GM23338 (cell line): ENCODE measurements around the gene NCOR2. TPM values are rescaled to one million over a fixed set of nuclear protein-coding genes. Genes with fewer than 3 reads are reported as not detected.

Experiments
- ATAC-seq: fragments of 200-7000 bp; cut with Tn5 transposase; 3 replicates; pipeline ENCODE4 v1.9.1; 2020
- DNase-seq: peaks from one replicate; pipeline ENCODE4 v3.0.0-alpha.2; 2015; ENCODE audit warnings: low spot score
- H2AFZ ChIP-seq: fragments of 200-600 bp; sonication (generic); 2 replicates; pipeline ENCODE4 v1.8.0; 2016; ENCODE audit warnings: antibody characterized with exemption, mild to moderate bottlenecking, moderate library complexity
- H3F3A ChIP-seq: fragments of 200-600 bp; sonication (generic); replicated peaks from 2 replicates; pipeline ENCODE4 v1.8.0; 2017; ENCODE audit warnings: antibody characterized with exemption, mixed run types, low read depth
- H3K27ac ChIP-seq: fragments of 200-600 bp; sonication (generic); 2 replicates; pipeline ENCODE4 v1.6.1; 2016; ENCODE audit warnings: low read depth
- H3K27me3 ChIP-seq: fragments of 200-600 bp; sonication (generic); 2 replicates; pipeline ENCODE4 v1.8.0; 2016; ENCODE audit warnings: mild to moderate bottlenecking, mixed run types, moderate library complexity; ENCODE audit not compliant: insufficient read depth
- H3K36me3 ChIP-seq: fragments of 200-600 bp; sonication (generic); 2 replicates; pipeline ENCODE4 v1.8.0; 2016; ENCODE audit warnings: mild to moderate bottlenecking; ENCODE audit not compliant: insufficient read depth
- H3K4me1 ChIP-seq: fragments of 200-600 bp; sonication (generic); 2 replicates; pipeline ENCODE4 v1.8.0; 2016; ENCODE audit warnings: mild to moderate bottlenecking, moderate library complexity; ENCODE audit not compliant: insufficient read depth
- H3K4me2 ChIP-seq: fragments of 200-600 bp; sonication (generic); 2 replicates; pipeline ENCODE4 v1.7.1; 2017; ENCODE audit warnings: mixed run types
- H3K4me3 ChIP-seq: fragments of 200-600 bp; sonication (generic); 2 replicates; pipeline ENCODE4 v1.6.1; 2016; ENCODE audit warnings: mixed run types
- H3K79me2 ChIP-seq: fragments of 200-600 bp; sonication (generic); replicated peaks from 2 replicates; pipeline ENCODE4 v1.8.0; 2017; ENCODE audit warnings: mild to moderate bottlenecking; ENCODE audit not compliant: insufficient read depth
- H3K9me2 ChIP-seq: fragments of 200-600 bp; sonication (generic); 2 replicates; pipeline ENCODE4 v1.8.0; 2017; ENCODE audit not compliant: insufficient read depth
- H4K20me1 ChIP-seq: fragments of 200-600 bp; sonication (generic); replicated peaks from 2 replicates; pipeline ENCODE4 v1.8.0; 2017; ENCODE audit warnings: mild to moderate bottlenecking; ENCODE audit not compliant: insufficient read depth
- H3K27ac Mint-ChIP-seq: 2 replicates; pipeline ENCODE4 v1.8.0; 2020; ENCODE audit warnings: inconsistent platforms, mild to moderate bottlenecking, moderate library complexity, mixed read lengths
- H3K27me3 Mint-ChIP-seq: 3 replicates; pipeline ENCODE4 v1.8.0; 2022; ENCODE audit warnings: low read depth, mild to moderate bottlenecking, moderate library complexity, mixed read lengths, inconsistent platforms; ENCODE audit not compliant: insufficient read depth, poor library complexity
- H3K36me3 Mint-ChIP-seq: 3 replicates; pipeline ENCODE4 v1.8.0; 2021; ENCODE audit warnings: low read depth, mild to moderate bottlenecking, inconsistent platforms, moderate library complexity, mixed read lengths
- H3K4me1 Mint-ChIP-seq: 3 replicates; pipeline ENCODE4 v1.8.0; 2020; ENCODE audit warnings: mild to moderate bottlenecking, inconsistent platforms, mixed read lengths
- H3K4me3 Mint-ChIP-seq: 3 replicates; pipeline ENCODE4 v1.8.0; 2021; ENCODE audit warnings: moderate library complexity, mild to moderate bottlenecking, inconsistent platforms, mixed read lengths
- H3K9me3 Mint-ChIP-seq: 3 replicates; pipeline ENCODE4 v1.8.0; 2020; ENCODE audit warnings: moderate library complexity, mild to moderate bottlenecking, inconsistent platforms, mixed read lengths
- CTCF ChIP-seq, 2 experiments: fragments of 200-600 bp in 1 of 2; sonication (generic) in 1 of 2; conservative IDR thresholded peaks; 2 replicates each; pipeline versions ENCODE4 v1.5.1 to v1.6.1; 2016 to 2017; ENCODE audit warnings: antibody characterized with exemption in 2 of 2, low read depth in 2 of 2, mild to moderate bottlenecking in 2 of 2, moderate library complexity in 1 of 2
- EZH2 ChIP-seq: fragments of 200-600 bp; sonication (generic); IDR thresholded peaks from one replicate; pipeline ENCODE4 v1.8.0; 2017; ENCODE audit warnings: antibody characterized with exemption, mild to moderate bottlenecking, low read depth; ENCODE audit not compliant: unreplicated experiment
- EZH2phosphoT487 ChIP-seq: fragments of 200-600 bp; sonication (generic); IDR thresholded peaks from one replicate; pipeline ENCODE4 v1.8.1; 2018; ENCODE audit warnings: antibody characterized with exemption; ENCODE audit not compliant: unreplicated experiment
- POLR2AphosphoS5 ChIP-seq: IDR thresholded peaks from 2 replicates; pipeline ENCODE4 v1.6.1; 2016; ENCODE audit warnings: antibody characterized with exemption, low read depth
- REST ChIP-seq: IDR thresholded peaks from one replicate; pipeline ENCODE4 v1.6.1; 2018; ENCODE audit warnings: antibody characterized with exemption; ENCODE audit not compliant: unreplicated experiment
- ZNF114 ChIP-seq: fragments of 250-450 bp; sonication (Bioruptor Pico); IDR thresholded peaks from 2 replicates; pipeline ENCODE4 v1.5.0; 2020; ENCODE audit warnings: mild to moderate bottlenecking, moderate library complexity
- ZNF331 ChIP-seq: fragments of 250-450 bp; sonication (Bioruptor Pico); IDR thresholded peaks from 2 replicates; pipeline ENCODE4 v1.5.0; 2020; ENCODE audit warnings: low read depth, mild to moderate bottlenecking, moderate library complexity
- ZNF462 ChIP-seq: fragments of 250-450 bp; sonication (Bioruptor Pico); IDR thresholded peaks from 2 replicates; pipeline ENCODE4 v1.5.0; 2020; ENCODE audit warnings: mild to moderate bottlenecking, moderate library complexity
- polyA plus RNA-seq: library from polyadenylated mRNA; unstranded; fragments of >200 nt; fragmentation: Nextera tagmentation; extraction: Ambion mirVana; gene quantifications from 2 replicates; pipeline ENCODE4 v1.2.1, GENCODE V29; 2016
- total RNA-seq: library from RNA; depleted of rRNA; stranded (reverse); fragments of >200 nt; shearing (Covaris generic); gene quantifications from 2 replicates; pipeline ENCODE4 v1.2.3, GENCODE V29; 2014

Gene NCOR2
- total and polyA plus RNA-seq, 2 experiments from 2014 or later = 69.6 to 190 TPM

- ATAC-seq = no peak
- peaks cover 6% of the 10 kb centered on the region for H3K27me3 Mint-ChIP-seq
- no peak overlapping the region for H3K4me3 Mint-ChIP-seq
- H3K79me2 ChIP-seq = no peaks in the 10 kb centered on the region
- DNase-seq = no peak
- H3K4me2 ChIP-seq = no peak overlapping the region
- no peaks in the 10 kb centered on the region for H3K36me3 ChIP-seq
- H3K27me3 ChIP-seq = no peaks in the 10 kb centered on the region
- no peak overlapping the region for H3K4me3 ChIP-seq
- H3K27ac ChIP-seq = no peak overlapping the region
- H4K20me1 ChIP-seq = no peaks in the 10 kb centered on the region
- no peak overlapping the region for H3K27ac Mint-ChIP-seq
- TF ChIP-seq CTCF (conservative IDR thresholded peaks at IDR 0.05; ENCODE audit: low read depth in 2 of 2) = no peak
- no peak for TF ChIP-seq EZH2
- no peak for TF ChIP-seq REST
- no peak for TF ChIP-seq POLR2AphosphoS5
- TF ChIP-seq EZH2phosphoT487 = no peak
- TF ChIP-seq ZNF331 (CRISPR knock-in tag) = no peak
- TF ChIP-seq ZNF114 (CRISPR knock-in tag) = no peak
- no peak for TF ChIP-seq ZNF462 (CRISPR knock-in tag)
- H3K9me3 Mint-ChIP-seq = no peaks in the 10 kb centered on the region; the same call in 1 of the 3 replicates
- no peak overlapping the region for H2AFZ ChIP-seq
- H3K4me1 ChIP-seq = no peaks in the 10 kb centered on the region
- H3K9me2 ChIP-seq = no peaks in the 10 kb centered on the region
- no peaks in the 10 kb centered on the region for H3F3A ChIP-seq
- no peaks in the 10 kb centered on the region for H3K36me3 Mint-ChIP-seq
- H3K4me1 Mint-ChIP-seq = 0 out of 3 replicates have a peak, but pooled peaks cover 2% of the 10 kb centered on the region
These were observed 23.0 kb upstream of the NCOR2 start for GRCh38 chr12:124590447-124590846.
